GM12878 (cell line): Measurements from ENCODE around the gene PLK5. TPM values are rescaled to one million over a fixed set of nuclear protein-coding genes. Genes with fewer than 3 reads are reported as not detected.

Source experiments
- ATAC-seq: fragments of 200-7000 bp; cut with Tn5 transposase; 3 replicates; pipeline ENCODE4 v1.9.1; 2020; ENCODE audit warnings: mild to moderate bottlenecking, moderate library complexity
- BruUV-seq: library from RNA; stranded (reverse); fragments of 400-500 nt; replicated peaks from 2 replicates; lab custom pipeline; 2021; lab: Mats Ljungman, UMichigan
- CTCF ChIA-PET: fragments of 300-600 bp; sonication (Branson Sonifier 250); formaldehyde crosslinking; extraction: SDS; loops from one replicate; lab custom pipeline; 2021; ENCODE audit warnings: inconsistent platforms; lab: Yijun Ruan, JAX
- POLR2A ChIA-PET: fragments of 350-600 bp; formaldehyde crosslinking; extraction: SDS; loops from one replicate; lab custom pipeline; 2021; ENCODE audit warnings: inconsistent platforms; lab: Charles Lee
- RAD21 ChIA-PET: fragments of 300-600 bp; sonication (Branson Sonifier 250); formaldehyde crosslinking; loops from one replicate; lab custom pipeline; 2023; ENCODE audit warnings: antibody characterized with exemption; ENCODE audit not compliant: unreplicated experiment; lab: Charles Lee
- SMC1A ChIA-PET: fragments of 300-600 bp; sonication (Branson Sonifier 250); formaldehyde crosslinking; loops from one replicate; lab custom pipeline; 2023; ENCODE audit not compliant: unreplicated experiment, uncharacterized antibody; lab: Charles Lee
- DNase-seq: peaks from one replicate; pipeline ENCODE4 v3.0.0-alpha.2; 2011; ENCODE audit warnings: low read depth, low spot score
- FAIRE-seq: peaks from 3 replicates; lab custom pipeline; 2011; peaks lifted over from hg19 to GRCh38; lab: Jason Lieb, UNC
- H2AFZ ChIP-seq: 2 replicates; pipeline ENCODE4 v1.6.0; 2011; ENCODE audit warnings: low read depth, low read length, control low read depth; ENCODE audit not compliant: control insufficient read depth
- H3K27ac ChIP-seq: 2 replicates; pipeline ENCODE4 v1.5.1; 2011; ENCODE audit warnings: control low read depth; ENCODE audit not compliant: control insufficient read depth, insufficient read depth
- H3K27me3 ChIP-seq, 2 experiments: replicated peaks in 1 of 2; 2 replicates each; pipeline versions ENCODE4 v1.6.0 to v1.6.1; 2011; ENCODE audit warnings: low read length in 1 of 2; ENCODE audit not compliant: control insufficient read depth in 2 of 2, insufficient read depth in 2 of 2
- H3K36me3 ChIP-seq, 2 experiments: 2 replicates each; pipeline ENCODE4 v1.5.1; 2011; ENCODE audit warnings: low read length in 1 of 2; ENCODE audit not compliant: control insufficient read depth in 2 of 2, insufficient read depth in 2 of 2
- H3K4me1 ChIP-seq: 2 replicates; pipeline ENCODE4 v1.6.1; 2011; ENCODE audit warnings: mild to moderate bottlenecking, low read length, moderate library complexity, mixed read lengths; ENCODE audit not compliant: control insufficient read depth, insufficient read depth
- H3K4me2 ChIP-seq: 2 replicates; pipeline ENCODE4 v1.6.0; 2011; ENCODE audit warnings: control low read depth; ENCODE audit not compliant: control insufficient read depth, insufficient read depth
- H3K4me3 ChIP-seq: fragments of 200-600 bp; sonication (generic); 2 replicates; pipeline ENCODE4 v1.5.1; 2016
- H3K79me2 ChIP-seq: 2 replicates; pipeline ENCODE4 v1.6.0; 2011; ENCODE audit warnings: low read length; ENCODE audit not compliant: control insufficient read depth, insufficient read depth
- H3K9ac ChIP-seq: 2 replicates; pipeline ENCODE4 v1.8.0; 2011; ENCODE audit warnings: low read length, control low read depth, mixed read lengths; ENCODE audit not compliant: control insufficient read depth, insufficient read depth
- H3K9me3 ChIP-seq: replicated peaks from 3 replicates; pipeline ENCODE4 v1.5.1; 2011; ENCODE audit warnings: mild to moderate bottlenecking, low read length; ENCODE audit not compliant: control insufficient read depth, insufficient read depth
- H4K20me1 ChIP-seq: 2 replicates; pipeline ENCODE4 v1.6.0; 2011; ENCODE audit not compliant: control insufficient read depth, insufficient read depth
- EP300 ChIP-seq, 2 experiments: fragments of 150-350 bp in 1 of 2; IDR thresholded peaks; 2 replicates each; pipeline ENCODE4 v1.6.1; 2011 to 2012; ENCODE audit warnings: low read depth in 2 of 2, low read length in 2 of 2, borderline replicate concordance in 1 of 2, improper control_type of control experiment in 1 of 2, inconsistent platforms in 1 of 2; ENCODE audit not compliant: control insufficient read depth in 1 of 2
- FOXM1 ChIP-seq: IDR thresholded peaks from 2 replicates; pipeline ENCODE4 v1.6.1; 2012; ENCODE audit warnings: low read depth, mild to moderate bottlenecking, inconsistent platforms, low read length, moderate library complexity
- MTA3 ChIP-seq: IDR thresholded peaks from 2 replicates; pipeline ENCODE4 v1.6.1; 2012; ENCODE audit warnings: low read length, inconsistent platforms, borderline replicate concordance
- NR2C2 ChIP-seq: IDR thresholded peaks from 2 replicates; pipeline ENCODE4 v1.6.1; 2011; ENCODE audit warnings: borderline replicate concordance, low read depth; ENCODE audit not compliant: control insufficient read depth, insufficient read length
- POU2F2 ChIP-seq: IDR thresholded peaks from 3 replicates; pipeline ENCODE4 v1.6.1; 2011; ENCODE audit warnings: low read depth, mild to moderate bottlenecking, low read length, borderline replicate concordance
- RAD21 ChIP-seq: IDR thresholded peaks from 2 replicates; pipeline ENCODE4 v1.6.1; 2011; ENCODE audit warnings: mild to moderate bottlenecking, low read depth, low read length, moderate library complexity; ENCODE audit not compliant: insufficient read depth
- RB1 ChIP-seq: fragments of 450-650 bp; formaldehyde crosslinking; IDR thresholded peaks from 2 replicates; pipeline ENCODE4 v1.6.1; 2017; ENCODE audit warnings: mild to moderate bottlenecking, borderline replicate concordance
- RELA ChIP-seq: fragments of 450-650 bp; IDR thresholded peaks from 2 replicates; pipeline ENCODE4 v1.8.0; 2014; ENCODE audit warnings: borderline replicate concordance; ENCODE audit not compliant: partially characterized antibody
- RFX5 ChIP-seq: IDR thresholded peaks from 2 replicates; pipeline ENCODE4 v1.6.1; 2011; ENCODE audit warnings: low read depth, low read length, improper control_type of control experiment
- SMAD1 ChIP-seq: fragments of 450-650 bp; IDR thresholded peaks from 2 replicates; pipeline ENCODE4 v1.6.1; 2018; ENCODE audit warnings: mild to moderate bottlenecking, low read depth; ENCODE audit not compliant: partially characterized antibody
- TARDBP ChIP-seq: IDR thresholded peaks from 2 replicates; pipeline ENCODE4 v1.6.1; 2016; ENCODE audit warnings: borderline replicate concordance
- WGBS: methylation state at CpG from one replicate; pipeline ENCODE4 v1.1.6; 2016; ENCODE audit warnings: low lambda C conversion rate; ENCODE audit not compliant: insufficient replicate concordance, insufficient coverage; ENCODE audit errors: missing lambda C conversion rate; 5-methylcytosine and 5-hydroxymethylcytosine counted together
- in situ Hi-C: fragments of 300-500 bp; cut with MboI; formaldehyde crosslinking; loops from 9 replicates; pipeline ENCODE4 v1.14.3; 2018; ENCODE audit warnings: mixed read lengths
- intact Hi-C: fragments of 100-400 bp; cut with micrococcal nuclease; formaldehyde crosslinking; loops from one replicate; pipeline ENCODE4 v1.14.2; 2022; ENCODE audit not compliant: unreplicated experiment
- polyA plus RNA-seq, 11 experiments: library from polyadenylated mRNA; depleted of rRNA in 4 of 11; unstranded in 6 of 11; stranded (reverse) in 5 of 11; fragments of >200 nt; fragmentation: Nextera tagmentation in 4 of 11; fragmentation: Illumina TruSeq in 1 of 11; extraction: Ambion mirVana in 4 of 11; extraction: Trizol in 1 of 11; gene quantifications; 1 replicate in 1 of 11; 2 replicates in 10 of 11; pipeline versions ENCODE4 v1.2.1 to v1.2.3, GENCODE V29; 2011 to 2016; ENCODE audit warnings: inconsistent platforms in 2 of 11, missing spikeins in 2 of 11, low read depth in 1 of 11
- total RNA-seq, 4 experiments: library from RNA; depleted of rRNA in 3 of 4; stranded (reverse); fragments of >200 nt in 3 of 4; fragmentation: Illumina TruSeq in 1 of 4; extraction: Trizol in 1 of 4; gene quantifications; 2 replicates each; pipeline versions ENCODE4 v1.2.1 to v1.2.3, GENCODE V29; 2013 to 2021
- TF ChIP-seq, protein P1 (sequence below): fragments of 450-650 bp; IDR thresholded peaks from 2 replicates; pipeline ENCODE4 v1.6.1; 2016; ENCODE audit warnings: mild to moderate bottlenecking
- TF ChIP-seq, protein P2 (sequence below): IDR thresholded peaks from 2 replicates; pipeline ENCODE4 v1.6.1; 2011; ENCODE audit warnings: borderline replicate concordance, low read depth, mild to moderate bottlenecking, moderate library complexity, low read length; ENCODE audit not compliant: insufficient read depth, poor library complexity, severe bottlenecking
- TF ChIP-seq, protein P3 (sequence below): fragments of 450-650 bp; formaldehyde crosslinking; IDR thresholded peaks from 2 replicates; pipeline ENCODE4 v1.4.0; 2022; ENCODE audit warnings: mild to moderate bottlenecking, moderate library complexity
- TF ChIP-seq, protein P4 (sequence below): IDR thresholded peaks from 2 replicates; pipeline ENCODE4 v1.6.1; 2012; ENCODE audit warnings: low read depth, low read length, improper control_type of control experiment

The PLK5 gene
- total and polyA plus RNA-seq, 10 of the 15 experiments (the other 5 are each of a cell fraction or from before 2014, with no cell fraction given), result 0.13 TPM; not detected in 9

GRCh38 chr19:1474765-1475351, 49.0 kb upstream of the PLK5 start:
- no peak for FAIRE-seq
- RAD21 ChIA-PET, result no interaction called here
- POLR2A ChIA-PET, result no interaction called here
- H3K4me3 ChIP-seq, result no peak overlapping the region
- H3K9me3 ChIP-seq, result no peaks in the 10 kb centered on the region
- H4K20me1 ChIP-seq, result peaks cover 7% of the 10 kb centered on the region
- H3K4me1 ChIP-seq, result peaks cover 7% of the 10 kb centered on the region
- no peak overlapping the region for H2AFZ ChIP-seq
- intact Hi-C loops, result no loop called here
- no peaks in the 10 kb centered on the region for H3K36me3 ChIP-seq
- peaks cover 8% of the 10 kb centered on the region for H3K79me2 ChIP-seq
- no peak overlapping the region for H3K4me2 ChIP-seq
- H3K9ac ChIP-seq, result no peak overlapping the region
- TF ChIP-seq RAD21, result no peak
- TF ChIP-seq POU2F2, result no peak
- TF ChIP-seq TARDBP, result no peak
- TF ChIP-seq, protein P1, sequence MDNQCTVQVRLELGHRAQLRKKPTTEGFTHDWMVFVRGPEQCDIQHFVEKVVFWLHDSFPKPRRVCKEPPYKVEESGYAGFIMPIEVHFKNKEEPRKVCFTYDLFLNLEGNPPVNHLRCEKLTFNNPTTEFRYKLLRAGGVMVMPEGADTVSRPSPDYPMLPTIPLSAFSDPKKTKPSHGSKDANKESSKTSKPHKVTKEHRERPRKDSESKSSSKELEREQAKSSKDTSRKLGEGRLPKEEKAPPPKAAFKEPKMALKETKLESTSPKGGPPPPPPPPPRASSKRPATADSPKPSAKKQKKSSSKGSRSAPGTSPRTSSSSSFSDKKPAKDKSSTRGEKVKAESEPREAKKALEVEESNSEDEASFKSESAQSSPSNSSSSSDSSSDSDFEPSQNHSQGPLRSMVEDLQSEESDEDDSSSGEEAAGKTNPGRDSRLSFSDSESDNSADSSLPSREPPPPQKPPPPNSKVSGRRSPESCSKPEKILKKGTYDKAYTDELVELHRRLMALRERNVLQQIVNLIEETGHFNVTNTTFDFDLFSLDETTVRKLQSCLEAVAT, result no peak
- TF ChIP-seq, protein P2, sequence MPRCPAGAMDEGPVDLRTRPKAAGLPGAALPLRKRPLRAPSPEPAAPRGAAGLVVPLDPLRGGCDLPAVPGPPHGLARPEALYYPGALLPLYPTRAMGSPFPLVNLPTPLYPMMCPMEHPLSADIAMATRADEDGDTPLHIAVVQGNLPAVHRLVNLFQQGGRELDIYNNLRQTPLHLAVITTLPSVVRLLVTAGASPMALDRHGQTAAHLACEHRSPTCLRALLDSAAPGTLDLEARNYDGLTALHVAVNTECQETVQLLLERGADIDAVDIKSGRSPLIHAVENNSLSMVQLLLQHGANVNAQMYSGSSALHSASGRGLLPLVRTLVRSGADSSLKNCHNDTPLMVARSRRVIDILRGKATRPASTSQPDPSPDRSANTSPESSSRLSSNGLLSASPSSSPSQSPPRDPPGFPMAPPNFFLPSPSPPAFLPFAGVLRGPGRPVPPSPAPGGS, result no peak
- TF ChIP-seq RB1, result no peak
- TF ChIP-seq FOXM1, result no peak
- TF ChIP-seq, protein P3, sequence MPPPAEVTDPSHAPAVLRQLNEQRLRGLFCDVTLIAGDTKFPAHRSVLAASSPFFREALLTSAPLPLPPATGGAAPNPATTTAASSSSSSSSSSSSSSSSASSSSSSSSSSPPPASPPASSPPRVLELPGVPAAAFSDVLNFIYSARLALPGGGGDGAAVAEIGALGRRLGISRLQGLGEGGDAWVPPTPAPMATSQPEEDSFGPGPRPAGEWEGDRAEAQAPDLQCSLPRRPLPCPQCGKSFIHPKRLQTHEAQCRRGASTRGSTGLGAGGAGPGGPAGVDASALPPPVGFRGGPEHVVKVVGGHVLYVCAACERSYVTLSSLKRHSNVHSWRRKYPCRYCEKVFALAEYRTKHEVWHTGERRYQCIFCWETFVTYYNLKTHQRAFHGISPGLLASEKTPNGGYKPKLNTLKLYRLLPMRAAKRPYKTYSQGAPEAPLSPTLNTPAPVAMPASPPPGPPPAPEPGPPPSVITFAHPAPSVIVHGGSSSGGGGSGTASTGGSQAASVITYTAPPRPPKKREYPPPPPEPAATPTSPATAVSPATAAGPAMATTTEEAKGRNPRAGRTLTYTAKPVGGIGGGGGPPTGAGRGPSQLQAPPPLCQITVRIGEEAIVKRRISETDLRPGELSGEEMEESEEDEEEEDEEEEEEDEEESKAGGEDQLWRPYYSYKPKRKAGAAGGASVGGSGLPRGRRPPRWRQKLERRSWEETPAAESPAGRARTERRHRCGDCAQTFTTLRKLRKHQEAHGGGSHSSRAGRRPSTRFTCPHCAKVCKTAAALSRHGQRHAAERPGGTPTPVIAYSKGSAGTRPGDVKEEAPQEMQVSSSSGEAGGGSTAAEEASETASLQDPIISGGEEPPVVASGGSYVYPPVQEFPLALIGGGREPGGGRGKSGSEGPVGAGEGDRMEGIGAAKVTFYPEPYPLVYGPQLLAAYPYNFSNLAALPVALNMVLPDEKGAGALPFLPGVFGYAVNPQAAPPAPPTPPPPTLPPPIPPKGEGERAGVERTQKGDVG, result no peak
- no peak for TF ChIP-seq RELA
- TF ChIP-seq NR2C2, result no peak
- no peak for TF ChIP-seq SMAD1
- no peak for TF ChIP-seq EP300 (IDR thresholded peaks at IDR 0.05; ENCODE audit: borderline replicate concordance in 1 of 2, control insufficient read depth in 1 of 2, low read depth in 2 of 2, low read length in 2 of 2)
- TF ChIP-seq, protein P4, sequence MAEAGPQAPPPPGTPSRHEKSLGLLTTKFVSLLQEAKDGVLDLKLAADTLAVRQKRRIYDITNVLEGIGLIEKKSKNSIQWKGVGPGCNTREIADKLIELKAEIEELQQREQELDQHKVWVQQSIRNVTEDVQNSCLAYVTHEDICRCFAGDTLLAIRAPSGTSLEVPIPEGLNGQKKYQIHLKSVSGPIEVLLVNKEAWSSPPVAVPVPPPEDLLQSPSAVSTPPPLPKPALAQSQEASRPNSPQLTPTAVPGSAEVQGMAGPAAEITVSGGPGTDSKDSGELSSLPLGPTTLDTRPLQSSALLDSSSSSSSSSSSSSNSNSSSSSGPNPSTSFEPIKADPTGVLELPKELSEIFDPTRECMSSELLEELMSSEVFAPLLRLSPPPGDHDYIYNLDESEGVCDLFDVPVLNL, result no peak
- TF ChIP-seq MTA3, result no peak
- no peak for TF ChIP-seq RFX5
- no peak for ATAC-seq
- H3K27me3 ChIP-seq, result peaks cover 3 to 21% of the 10 kb centered on the region in 2 experiments
- no peak for DNase-seq
- SMC1A ChIA-PET, result no interaction called here
- no peak overlapping the region for H3K27ac ChIP-seq
- in situ Hi-C loops, result no loop called here
- CTCF ChIA-PET, result interaction anchor here (1.2 kb wide), 1 partner anchor 27 kb away, joined by 3 read pairs; no protein-coding TSS in a partner anchor
- BruUV-seq, result no TSS peak
- 98% methylated on average over 26 of the region's 26 CpGs for WGBS
